ENCODE results near the gene RASGRP3.

DNA sequence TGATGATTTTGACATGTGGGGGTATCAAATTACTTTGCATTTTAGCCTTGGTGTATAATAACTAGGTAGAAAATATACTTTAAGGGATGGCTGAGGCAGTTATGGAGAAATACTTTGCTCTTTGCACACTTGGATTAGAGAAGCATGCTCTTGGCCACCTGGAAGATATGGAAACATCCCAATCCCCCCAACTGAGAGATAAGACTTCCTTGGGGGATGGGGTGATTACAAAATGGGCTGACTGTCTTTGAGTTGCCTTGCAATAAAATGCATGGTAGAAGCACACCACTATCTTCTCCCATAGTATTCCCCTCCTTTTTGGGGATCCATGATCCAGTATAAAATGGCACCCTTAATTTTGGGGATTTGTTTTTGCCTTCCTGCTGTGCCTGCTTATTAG is 137.7 kb downstream of the RASGRP3 start:
- TF ChIP-seq, protein P1, sequence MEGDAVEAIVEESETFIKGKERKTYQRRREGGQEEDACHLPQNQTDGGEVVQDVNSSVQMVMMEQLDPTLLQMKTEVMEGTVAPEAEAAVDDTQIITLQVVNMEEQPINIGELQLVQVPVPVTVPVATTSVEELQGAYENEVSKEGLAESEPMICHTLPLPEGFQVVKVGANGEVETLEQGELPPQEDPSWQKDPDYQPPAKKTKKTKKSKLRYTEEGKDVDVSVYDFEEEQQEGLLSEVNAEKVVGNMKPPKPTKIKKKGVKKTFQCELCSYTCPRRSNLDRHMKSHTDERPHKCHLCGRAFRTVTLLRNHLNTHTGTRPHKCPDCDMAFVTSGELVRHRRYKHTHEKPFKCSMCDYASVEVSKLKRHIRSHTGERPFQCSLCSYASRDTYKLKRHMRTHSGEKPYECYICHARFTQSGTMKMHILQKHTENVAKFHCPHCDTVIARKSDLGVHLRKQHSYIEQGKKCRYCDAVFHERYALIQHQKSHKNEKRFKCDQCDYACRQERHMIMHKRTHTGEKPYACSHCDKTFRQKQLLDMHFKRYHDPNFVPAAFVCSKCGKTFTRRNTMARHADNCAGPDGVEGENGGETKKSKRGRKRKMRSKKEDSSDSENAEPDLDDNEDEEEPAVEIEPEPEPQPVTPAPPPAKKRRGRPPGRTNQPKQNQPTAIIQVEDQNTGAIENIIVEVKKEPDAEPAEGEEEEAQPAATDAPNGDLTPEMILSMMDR (IDR thresholded peaks at IDR 0.05 in 2 of 3, conservative IDR thresholded peaks at IDR 0.05 in 1 of 3; ENCODE audit: insufficient read depth in 2 of 3, low read depth in 1 of 3, low read length in 3 of 3): no peak
- TF ChIP-seq EZH2 (IDR thresholded peaks at IDR 0.05; ENCODE audit: borderline replicate concordance, low read depth, low read length) (no peak), SRSF1 (IDR thresholded peaks at IDR 0.05; ENCODE audit: low read depth, low read length) (no peak), HCFC1 (IDR thresholded peaks at IDR 0.05; ENCODE audit: low read depth, low read length) (no peak)

Measured in K562 (cell line).